ENCODE data around the gene GTF3C4.

GRCh38 chr9:132698989-132699388 lies 28.7 kb downstream of the GTF3C4 start:
- TF ChIP-seq CTCF (IDR thresholded peaks at IDR 0.05; ENCODE audit: poor library complexity), result no peak
- TF ChIP-seq EZH2 (IDR thresholded peaks at IDR 0.05; ENCODE audit: borderline replicate concordance), result no peak
- no peak for TF ChIP-seq EZH2phosphoT487 (IDR thresholded peaks at IDR 0.05; ENCODE audit: low read depth, severe bottlenecking, unreplicated experiment)

All from hepatocyte (in vitro differentiated cells).